MCF 10A (cell line): ENCODE data around the gene ZNF384. TPM values are rescaled to one million over a fixed set of nuclear protein-coding genes. Genes with fewer than 3 reads are reported as not detected.

Experiments
- BruUV-seq: library from RNA; stranded (reverse); fragments of 400-500 nt; replicated peaks from 2 replicates; lab custom pipeline; 2021; lab: Mats Ljungman, UMichigan
- CTCF ChIA-PET: fragments of 300-600 bp; sonication (Branson Sonifier 250); formaldehyde crosslinking; extraction: SDS; loops from one replicate; lab custom pipeline; 2021; ENCODE audit warnings: antibody characterized with exemption, inconsistent platforms; lab: Yijun Ruan, JAX
- POLR2A ChIA-PET: fragments of 300-600, 350-650 bp; sonication (Branson Sonifier 250); formaldehyde crosslinking; extraction: SDS; loops from one replicate; lab custom pipeline; 2020; ENCODE audit warnings: antibody characterized with exemption, inconsistent platforms; lab: Yijun Ruan, JAX
- DNase-seq: peaks from one replicate; pipeline ENCODE4 v3.0.0-alpha.2; 2018; ENCODE audit not compliant: unreplicated experiment
- H3K27ac Mint-ChIP-seq: one replicate; pipeline ENCODE4 v1.8.0; 2022; ENCODE audit warnings: mild to moderate bottlenecking, low read depth, mixed read lengths; ENCODE audit not compliant: unreplicated experiment
- H3K27me3 Mint-ChIP-seq: one replicate; pipeline ENCODE4 v1.8.0; 2022; ENCODE audit warnings: mixed read lengths; ENCODE audit not compliant: insufficient read depth, unreplicated experiment
- H3K36me3 Mint-ChIP-seq: one replicate; pipeline ENCODE4 v1.8.0; 2022; ENCODE audit warnings: mild to moderate bottlenecking, moderate library complexity, mixed read lengths; ENCODE audit not compliant: insufficient read depth, unreplicated experiment
- H3K4me1 Mint-ChIP-seq: one replicate; pipeline ENCODE4 v1.8.0; 2022; ENCODE audit warnings: mixed read lengths; ENCODE audit not compliant: insufficient read depth, unreplicated experiment
- H3K4me3 Mint-ChIP-seq: one replicate; pipeline ENCODE4 v1.8.0; 2022; ENCODE audit warnings: mild to moderate bottlenecking, moderate library complexity, mixed read lengths; ENCODE audit not compliant: unreplicated experiment
- H3K9me3 Mint-ChIP-seq: one replicate; pipeline ENCODE4 v1.8.0; 2022; ENCODE audit warnings: mixed read lengths; ENCODE audit not compliant: unreplicated experiment
- CTCF ChIP-seq: fragments of 200-600 bp; IDR thresholded peaks from one replicate; pipeline ENCODE4 v1.8.0; 2022; ENCODE audit warnings: antibody characterized with exemption, mild to moderate bottlenecking; ENCODE audit not compliant: unreplicated experiment
- intact Hi-C: fragments of 100-400 bp; cut with micrococcal nuclease; formaldehyde crosslinking; loops from 2 replicates; pipeline ENCODE4 v1.14.1; 2022
- total RNA-seq: library from RNA; stranded (reverse); gene quantifications from 2 replicates; pipeline ENCODE4 v1.2.3, GENCODE V29; 2022

ZNF384 gene
- total RNA-seq, 1 experiment from 2014 or later, result 62.8 TPM

- peaks cover 8% of the 10 kb centered on the region for H3K4me1 Mint-ChIP-seq
- no TSS peak for BruUV-seq
- CTCF ChIA-PET, result no interaction called here
Measured at GRCh38 chr12:6703631-6704030, 14.5 kb upstream of the ZNF384 start.

GRCh38 chr12:6701078-6701768 lies 12.0 kb upstream of the ZNF384 start:
- intact Hi-C loops, result no loop called here
- Mint-ChIP-seq H3K4me3 (peak overlapping the region; percentile 1), H3K27ac (no peak overlapping the region), H3K4me1 (peaks cover 8% of the 10 kb centered on the region), H3K27me3 (peaks cover 74% of the 10 kb centered on the region), H3K36me3 (no peaks in the 10 kb centered on the region), H3K9me3 (no peaks in the 10 kb centered on the region)
- no peak for TF ChIP-seq CTCF
- BruUV-seq, result no TSS peak
- POLR2A ChIA-PET, result no interaction called here
- DNase-seq, result no peak
- CTCF ChIA-PET, result interaction anchor here (0.6 kb wide), 1 partner anchor 40 kb away, joined by 3 read pairs; no protein-coding TSS in a partner anchor

More at GRCh38 chr12:6703631-6704030, 14.5 kb upstream of the ZNF384 start:
- POLR2A ChIA-PET, result no interaction called here
- no peak for DNase-seq
- Mint-ChIP-seq H3K4me3 (no peak overlapping the region), H3K36me3 (no peaks in the 10 kb centered on the region), H3K27ac (no peak overlapping the region), H3K27me3 (peaks cover 66% of the 10 kb centered on the region), H3K9me3 (no peaks in the 10 kb centered on the region)
- no peak for TF ChIP-seq CTCF
- intact Hi-C loops, result no loop called here

DNA sequence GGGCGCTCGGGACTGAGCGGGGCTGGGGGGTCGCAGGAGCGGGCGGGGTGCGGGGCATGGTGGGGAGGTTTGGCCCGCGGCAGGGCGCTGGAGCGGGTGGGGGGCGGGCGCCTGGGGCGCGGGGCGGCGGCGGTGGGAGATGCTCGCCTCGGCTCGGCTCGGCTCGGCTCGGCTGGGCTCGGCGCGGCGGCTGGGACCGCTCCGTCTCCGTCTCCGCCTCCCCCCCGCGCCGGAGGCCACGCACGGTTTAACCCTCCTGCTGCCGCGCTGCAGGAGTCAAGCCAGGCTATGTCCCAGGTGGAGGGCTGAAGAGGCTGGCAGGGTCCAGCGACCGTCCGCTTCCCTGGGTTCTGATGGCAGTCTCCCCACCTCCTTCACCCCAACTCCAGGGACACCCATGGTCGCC lies 11.5 kb upstream of the ZNF384 start, which contains the start of gene PIANP:
Gene PIANP (minus strand): TSS at position 170 of the 406 bp plus-strand sequence. CDS start 2,754 bp downstream, outside the sequence.
- ChIA-PET CTCF (no interaction called here), POLR2A (no interaction called here)
- H3K27ac Mint-ChIP-seq, result no peak within 1 kb of the TSS
- no peaks in the 10 kb centered on the region for H3K9me3 Mint-ChIP-seq
- H3K27me3 Mint-ChIP-seq, result peaks cover 74% of the 10 kb centered on the region
- no peak for TF ChIP-seq CTCF
- no peaks in the 10 kb centered on the region for H3K36me3 Mint-ChIP-seq
- no peak for DNase-seq
- H3K4me3 Mint-ChIP-seq, result peak within 1 kb of the TSS; percentile 57
- intact Hi-C loops, result no loop called here
- H3K4me1 Mint-ChIP-seq, result peaks cover 8% of the 10 kb centered on the region
- BruUV-seq, result no TSS peak

DNA sequence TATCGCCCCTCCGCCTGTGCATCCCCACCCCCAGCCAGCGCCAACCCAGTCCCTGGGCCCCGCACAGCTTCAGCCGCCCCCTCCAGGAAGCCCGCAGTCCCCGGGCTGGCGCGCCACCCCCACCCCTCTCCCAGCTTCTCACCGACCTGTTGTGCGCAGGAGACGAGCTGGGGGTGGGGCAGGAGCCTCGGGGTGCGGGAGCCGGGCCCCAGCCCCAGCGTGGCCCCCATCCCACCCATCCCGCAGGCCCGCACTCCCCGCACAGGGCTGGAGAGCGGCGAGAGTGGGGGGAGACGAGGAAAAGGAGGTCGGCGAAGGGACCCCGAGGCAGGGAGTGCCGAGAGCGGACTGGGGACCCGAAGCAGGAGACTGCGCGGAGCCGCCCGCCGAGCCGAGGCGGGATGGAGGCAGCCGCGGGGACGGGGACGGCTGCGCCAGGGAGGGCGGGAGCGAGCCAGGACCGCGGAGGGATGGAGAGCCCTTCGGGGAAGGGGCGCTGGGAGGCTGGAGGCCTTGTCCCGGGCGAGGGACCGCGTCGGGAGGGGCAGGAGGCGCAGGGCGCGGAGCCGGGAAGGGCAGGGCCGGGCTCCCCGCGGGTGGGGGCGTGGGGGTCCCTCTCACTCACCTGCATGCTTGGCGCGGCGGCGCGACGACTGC lies 10.9 kb upstream of the ZNF384 start:
- Mint-ChIP-seq H3K36me3 (no peaks in the 10 kb centered on the region), H3K4me1 (peaks cover 8% of the 10 kb centered on the region), H3K27ac (no peak overlapping the region), H3K27me3 (peaks cover 72% of the 10 kb centered on the region), H3K9me3 (no peaks in the 10 kb centered on the region), H3K4me3 (peak overlapping the region; percentile 57)
- BruUV-seq, result no TSS peak
- intact Hi-C loops, result loop anchor here (5.0 kb wide), 1 partner anchor 138 kb away; no protein-coding TSS in a partner anchor
- TF ChIP-seq CTCF, result no peak
- POLR2A ChIA-PET, result no interaction called here
- no peak for DNase-seq
- CTCF ChIA-PET, result no interaction called here
